NT2/D1 (cell line): ENCODE measurements around the gene ZNF665.
"Not testable (repeated sequence)": the region's sequence is repeated elsewhere in the genome, so short reads cannot be mapped to it uniquely, and the experiment has no call there.

ENCODE experiments used
- SUZ12 ChIP-seq: IDR thresholded peaks from 2 replicates; pipeline ENCODE4 v1.6.1; 2011; ENCODE audit not compliant: insufficient read length, insufficient read depth; ENCODE audit errors: extremely low read depth
- YY1 ChIP-seq: IDR thresholded peaks from 2 replicates; pipeline ENCODE4 v1.6.1; 2011; ENCODE audit not compliant: insufficient read length, insufficient read depth
- ZNF274 ChIP-seq: IDR thresholded peaks from 2 replicates; pipeline ENCODE4 v1.6.1; 2011; ENCODE audit warnings: mild to moderate bottlenecking, low read depth, low read length

GRCh38 chr19:53189691-53190198 is 3.4 kb downstream of the ZNF665 start:
- TF ChIP-seq YY1, ZNF274, SUZ12: not testable (repeated sequence)
